Astrocyte (in vitro differentiated cells and primary cell): ENCODE measurements around the gene GDF2. TPM values are rescaled to one million over a fixed set of nuclear protein-coding genes. Genes with fewer than 3 reads are reported as not detected.

Experiments used
- DNase-seq: peaks from one replicate; pipeline ENCODE4 v3.0.0-alpha.2; 2010; ENCODE audit warnings: low read depth
- FAIRE-seq: peaks from 2 replicates; lab custom pipeline; 2011; peaks lifted over from hg19 to GRCh38; lab: Jason Lieb, UNC
- H2AFZ ChIP-seq: 2 replicates; pipeline ENCODE4 v1.6.0; 2012; ENCODE audit warnings: low read depth, low read length, inconsistent platforms
- H3K27ac ChIP-seq: 2 replicates; pipeline ENCODE4 v1.5.1; 2011; ENCODE audit warnings: low read depth, low read length, inconsistent platforms
- H3K27me3 ChIP-seq: 2 replicates; pipeline ENCODE4 v1.6.0; 2011; ENCODE audit warnings: low read length, inconsistent platforms; ENCODE audit not compliant: insufficient read depth
- H3K36me3 ChIP-seq: 2 replicates; pipeline ENCODE4 v1.5.1; 2011; ENCODE audit warnings: low read length, inconsistent platforms; ENCODE audit not compliant: insufficient read depth
- H3K4me1 ChIP-seq: 2 replicates; pipeline ENCODE4 v1.5.1; 2011; ENCODE audit warnings: low read length, inconsistent platforms; ENCODE audit not compliant: insufficient read depth
- H3K4me2 ChIP-seq: 2 replicates; pipeline ENCODE4 v1.6.0; 2012; ENCODE audit warnings: low read length, inconsistent platforms
- H3K4me3 ChIP-seq: 2 replicates; pipeline ENCODE4 v1.5.1; 2011; ENCODE audit warnings: low read depth, mild to moderate bottlenecking, low read length, inconsistent platforms; ENCODE audit not compliant: insufficient read depth
- H3K79me2 ChIP-seq: 2 replicates; pipeline ENCODE4 v1.6.0; 2012; ENCODE audit warnings: mild to moderate bottlenecking, low read length, inconsistent platforms; ENCODE audit not compliant: insufficient read depth
- H3K9ac ChIP-seq: 2 replicates; pipeline ENCODE4 v1.6.0; 2012; ENCODE audit warnings: mild to moderate bottlenecking, low read length, inconsistent platforms
- H3K9me3 ChIP-seq: 2 replicates; pipeline ENCODE4 v1.5.1; 2012; ENCODE audit warnings: low read depth, mild to moderate bottlenecking, low read length, inconsistent platforms; ENCODE audit not compliant: insufficient read depth
- H4K20me1 ChIP-seq: 2 replicates; pipeline ENCODE4 v1.6.0; 2012; ENCODE audit warnings: low read length, inconsistent platforms; ENCODE audit not compliant: insufficient read depth
- H3K27ac Mint-ChIP-seq: one replicate; pipeline ENCODE4 v1.8.0; 2021; ENCODE audit warnings: mild to moderate bottlenecking, mixed read lengths; ENCODE audit not compliant: unreplicated experiment
- H3K27me3 Mint-ChIP-seq: one replicate; pipeline ENCODE4 v1.8.0; 2021; ENCODE audit warnings: low read depth, mixed read lengths; ENCODE audit not compliant: unreplicated experiment
- H3K36me3 Mint-ChIP-seq: one replicate; pipeline ENCODE4 v1.8.0; 2021; ENCODE audit warnings: low read depth, mixed read lengths; ENCODE audit not compliant: unreplicated experiment
- H3K4me1 Mint-ChIP-seq: one replicate; pipeline ENCODE4 v1.8.0; 2021; ENCODE audit warnings: low read depth, mixed read lengths; ENCODE audit not compliant: unreplicated experiment
- H3K4me3 Mint-ChIP-seq: one replicate; pipeline ENCODE4 v1.8.0; 2021; ENCODE audit warnings: mild to moderate bottlenecking, moderate library complexity, mixed read lengths; ENCODE audit not compliant: unreplicated experiment
- H3K9me3 Mint-ChIP-seq: one replicate; pipeline ENCODE4 v1.8.0; 2021; ENCODE audit warnings: mild to moderate bottlenecking, mixed read lengths; ENCODE audit not compliant: unreplicated experiment
- EZH2 ChIP-seq: IDR thresholded peaks from 2 replicates; pipeline ENCODE4 v1.6.1; 2012; ENCODE audit warnings: mild to moderate bottlenecking, low read length, inconsistent platforms; ENCODE audit not compliant: insufficient read depth
- total RNA-seq: library from RNA; stranded (reverse); gene quantifications from 2 replicates; pipeline ENCODE4 v1.2.1, GENCODE V29; 2021
- TF ChIP-seq, protein P1 (sequence below): IDR thresholded peaks from 2 replicates; pipeline ENCODE4 v1.5.1; 2011; ENCODE audit warnings: low read depth, mild to moderate bottlenecking, inconsistent platforms, low read length, moderate library complexity; ENCODE audit not compliant: insufficient read depth

The GDF2 gene
- total RNA-seq, 1 donor from 2014 or later, result not detected

- Mint-ChIP-seq H3K27ac (no peak overlapping the region), H3K36me3 (peaks cover 3% of the 10 kb centered on the region), H3K27me3 (peaks cover 35% of the 10 kb centered on the region), H3K9me3 (peaks cover 4% of the 10 kb centered on the region), H3K4me1 (peaks cover 2% of the 10 kb centered on the region), H3K4me3 (no peak overlapping the region)
- DNase-seq (no peak), FAIRE-seq (no peak)
- Histone ChIP-seq H3K9ac (no peak overlapping the region), H4K20me1 (no peaks in the 10 kb centered on the region), H3K4me1 (no peaks in the 10 kb centered on the region), H3K4me3 (no peak overlapping the region), H3K27ac (no peak overlapping the region), H2AFZ (no peak overlapping the region), H3K79me2 (no peaks in the 10 kb centered on the region), H3K9me3 (no peaks in the 10 kb centered on the region), H3K36me3 (no peaks in the 10 kb centered on the region), H3K4me2 (no peak overlapping the region), H3K27me3 (no peaks in the 10 kb centered on the region)
- TF ChIP-seq, protein P1, sequence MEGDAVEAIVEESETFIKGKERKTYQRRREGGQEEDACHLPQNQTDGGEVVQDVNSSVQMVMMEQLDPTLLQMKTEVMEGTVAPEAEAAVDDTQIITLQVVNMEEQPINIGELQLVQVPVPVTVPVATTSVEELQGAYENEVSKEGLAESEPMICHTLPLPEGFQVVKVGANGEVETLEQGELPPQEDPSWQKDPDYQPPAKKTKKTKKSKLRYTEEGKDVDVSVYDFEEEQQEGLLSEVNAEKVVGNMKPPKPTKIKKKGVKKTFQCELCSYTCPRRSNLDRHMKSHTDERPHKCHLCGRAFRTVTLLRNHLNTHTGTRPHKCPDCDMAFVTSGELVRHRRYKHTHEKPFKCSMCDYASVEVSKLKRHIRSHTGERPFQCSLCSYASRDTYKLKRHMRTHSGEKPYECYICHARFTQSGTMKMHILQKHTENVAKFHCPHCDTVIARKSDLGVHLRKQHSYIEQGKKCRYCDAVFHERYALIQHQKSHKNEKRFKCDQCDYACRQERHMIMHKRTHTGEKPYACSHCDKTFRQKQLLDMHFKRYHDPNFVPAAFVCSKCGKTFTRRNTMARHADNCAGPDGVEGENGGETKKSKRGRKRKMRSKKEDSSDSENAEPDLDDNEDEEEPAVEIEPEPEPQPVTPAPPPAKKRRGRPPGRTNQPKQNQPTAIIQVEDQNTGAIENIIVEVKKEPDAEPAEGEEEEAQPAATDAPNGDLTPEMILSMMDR, result no peak
- no peak for TF ChIP-seq EZH2
Measured at GRCh38 chr10:47371629-47372485, 49.6 kb downstream of the GDF2 start.

DNA sequence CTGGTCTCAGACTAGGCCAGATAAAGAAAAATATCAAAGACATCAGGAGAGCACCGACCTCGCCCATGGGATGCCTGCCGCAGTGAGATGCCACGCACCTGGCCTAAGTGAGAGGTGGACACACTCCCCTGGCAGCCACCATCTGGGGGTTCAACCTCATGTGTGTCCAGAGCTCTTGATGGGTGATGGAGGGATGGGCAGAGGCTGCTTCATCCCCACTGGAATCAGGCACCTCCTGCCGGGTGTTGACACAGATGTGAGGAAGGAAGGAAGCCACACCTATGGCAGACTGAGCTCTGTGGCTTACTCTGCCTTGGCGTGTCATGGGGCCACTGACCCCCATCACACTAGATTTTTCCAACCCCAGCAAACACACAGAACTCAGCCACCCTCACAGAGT, 50.5 kb downstream of the GDF2 start:
- H3K4me2 ChIP-seq, result no peak overlapping the region
- no peaks in the 10 kb centered on the region for H3K9me3 ChIP-seq
- H3K36me3 Mint-ChIP-seq, result peaks cover 1% of the 10 kb centered on the region

More for the DNA sequence above, 50.5 kb downstream of the GDF2 start:
- Histone ChIP-seq H3K27ac (no peak overlapping the region), H3K36me3 (no peaks in the 10 kb centered on the region), H3K9ac (no peak overlapping the region), H3K79me2 (no peaks in the 10 kb centered on the region), H4K20me1 (no peaks in the 10 kb centered on the region), H3K4me3 (no peak overlapping the region), H3K4me1 (no peaks in the 10 kb centered on the region), H2AFZ (no peak overlapping the region), H3K27me3 (no peaks in the 10 kb centered on the region)
- Mint-ChIP-seq H3K27ac (no peak overlapping the region), H3K27me3 (peaks cover 32% of the 10 kb centered on the region), H3K4me1 (peaks cover 2% of the 10 kb centered on the region), H3K9me3 (peaks cover 4% of the 10 kb centered on the region), H3K4me3 (no peak overlapping the region)
- DNase-seq, result no peak
- no peak for FAIRE-seq
- TF ChIP-seq EZH2, result no peak
- TF ChIP-seq, protein P1, result no peak
